NCI-H1092 treated with DMSO at 0.1 percent for 48 hours (cell line): ENCODE data around the gene RASA2.
A peak's percentile ranks its signal among the peaks of the same experiment; 100 is the strongest.

Experiments
- DNase-seq: peaks from one replicate; lab custom pipeline; 2025; lab: John Stamatoyannopoulos, UW

RASA2 gene

GRCh38 chr3:141538568-141539240 is 51.9 kb downstream of the RASA2 start:
- DNase-seq = no peak

DNA sequence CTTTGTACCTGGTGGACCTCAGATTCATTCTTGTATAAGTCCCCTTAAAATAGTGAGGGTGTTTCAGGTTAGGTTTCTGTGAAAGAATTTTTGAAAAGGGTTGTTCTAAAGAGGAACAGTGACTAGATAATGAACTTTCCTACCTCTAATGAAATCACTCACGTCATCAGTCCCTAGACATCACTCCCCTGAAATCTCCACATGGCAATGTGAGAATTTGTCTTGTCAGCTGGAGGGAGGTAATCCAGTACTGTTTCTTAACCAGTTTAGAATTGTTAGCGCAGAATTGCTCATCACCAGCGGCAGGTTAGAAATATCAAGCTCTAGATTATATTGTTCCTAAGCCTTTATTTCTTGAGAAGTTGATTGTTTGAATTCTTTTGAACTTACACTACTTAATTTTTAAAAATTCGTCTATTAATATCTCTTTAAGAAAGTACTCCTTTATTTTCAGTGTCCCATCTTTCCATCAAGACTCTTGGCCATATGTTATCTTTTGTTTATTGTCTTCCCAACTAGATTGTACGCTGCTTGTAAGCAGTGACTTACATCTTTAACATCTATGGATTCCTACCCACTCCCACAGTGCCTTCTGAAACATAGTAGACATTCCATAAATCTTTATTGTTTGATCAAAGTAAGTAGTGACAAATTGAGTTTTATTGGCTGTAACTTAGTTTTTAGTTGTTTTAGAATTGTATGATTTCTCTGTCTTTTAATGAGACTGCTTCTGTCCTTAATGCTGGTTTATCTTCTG is 52.8 kb downstream of the RASA2 start:
- DNase-seq = no peak

DNA sequence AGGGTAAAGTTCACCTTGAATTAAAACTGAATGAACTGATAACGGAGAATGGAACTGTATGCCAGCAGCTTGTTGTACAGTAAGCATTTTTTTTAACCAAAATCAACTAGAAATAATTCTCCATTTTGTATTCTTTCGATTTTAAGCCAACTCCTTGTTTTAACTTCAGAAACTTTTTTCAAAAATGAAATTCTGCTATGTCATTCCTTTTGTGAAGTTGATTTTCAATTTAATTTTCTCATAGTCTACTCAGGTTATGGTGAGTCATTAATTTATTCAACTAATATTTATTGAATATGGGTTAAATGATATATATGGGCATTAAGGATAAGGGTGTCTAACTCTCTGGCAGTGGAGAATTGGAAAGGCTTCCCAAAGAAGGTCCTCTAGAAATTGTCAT is 53.7 kb downstream of the RASA2 start:
- no peak for DNase-seq

DNA sequence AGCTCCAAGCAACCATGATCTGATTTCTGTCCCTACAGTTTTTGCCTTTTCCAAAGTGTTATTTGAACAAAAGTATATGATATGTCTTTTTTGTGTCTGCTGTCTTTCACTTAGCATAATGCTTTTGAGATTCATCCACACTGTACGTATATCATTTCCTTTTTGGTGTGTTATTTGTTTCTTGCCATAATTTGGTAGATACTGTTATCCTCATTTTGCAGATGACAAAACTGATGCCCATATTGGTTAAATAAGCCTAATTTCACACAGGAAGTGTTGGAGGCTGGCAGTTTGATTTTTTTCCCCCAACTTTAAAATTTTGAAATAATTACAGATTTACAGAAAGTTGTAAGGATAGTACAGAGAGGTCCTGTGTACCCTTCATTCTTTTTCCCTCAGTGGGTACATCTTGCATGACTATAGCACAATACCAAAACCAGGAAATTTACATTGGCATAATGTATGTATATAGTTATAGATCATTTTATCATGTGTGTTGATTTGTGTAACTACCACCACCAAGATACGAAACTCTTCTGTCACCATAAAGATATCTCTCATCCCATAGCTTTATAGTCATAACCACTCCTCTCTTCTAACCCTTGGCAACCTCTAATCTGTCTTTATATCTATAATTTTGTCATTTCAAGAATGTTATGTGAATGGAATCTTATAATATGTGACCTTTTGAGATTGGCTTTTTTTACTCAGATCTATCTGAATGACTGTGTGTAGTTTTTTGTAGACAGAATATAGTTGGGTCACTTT is 55.6 kb downstream of the RASA2 start:
- DNase-seq = no peak

GRCh38 chr3:141542989-141543388 is 56.2 kb downstream of the RASA2 start:
- no peak for DNase-seq

- DNase-seq = no peak
These were observed 57.9 kb downstream of the RASA2 start for GRCh38 chr3:141544697-141545096.

DNA sequence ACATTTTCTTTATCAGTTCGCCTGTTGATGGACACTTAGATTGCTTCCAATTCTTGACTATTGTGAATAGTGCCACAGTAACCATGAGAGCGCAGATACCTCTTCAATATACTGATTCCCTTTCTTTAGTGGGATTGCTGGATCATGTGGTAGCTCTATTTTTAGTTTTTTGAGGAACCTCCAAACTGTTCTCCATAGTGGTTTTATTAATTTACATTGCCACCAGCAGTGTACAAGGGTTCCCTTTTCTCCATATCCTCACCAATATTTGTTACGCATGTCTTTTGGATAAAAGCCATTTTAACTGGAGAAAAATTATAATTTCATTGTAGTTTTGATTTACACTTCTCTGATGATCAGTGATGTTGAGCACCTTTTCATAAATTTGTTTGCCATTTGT is 59.3 kb downstream of the RASA2 start:
- DNase-seq = no peak

DNA sequence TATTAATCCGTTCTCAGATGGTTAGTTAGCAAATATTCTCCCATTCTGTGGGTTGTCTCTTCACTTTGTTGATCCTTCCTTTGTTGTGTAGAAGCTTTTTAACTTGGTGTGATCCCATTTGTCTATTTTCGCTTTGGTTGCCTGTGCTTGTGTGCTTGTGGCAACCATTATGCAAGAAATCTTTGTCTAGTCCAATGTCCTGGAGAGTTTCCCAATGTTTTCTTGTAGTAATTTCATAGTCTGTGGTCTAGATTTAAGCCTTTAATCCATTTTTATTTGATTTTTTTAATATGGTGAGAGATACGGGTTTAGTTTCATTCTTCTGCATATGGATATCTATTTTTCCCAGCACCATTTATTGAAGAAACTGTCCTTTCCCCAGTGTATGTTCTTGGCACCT is 59.8 kb downstream of the RASA2 start:
- DNase-seq = no peak

- no peak for DNase-seq
These were observed 61.0 kb downstream of the RASA2 start for GRCh38 chr3:141547791-141548190.

DNA sequence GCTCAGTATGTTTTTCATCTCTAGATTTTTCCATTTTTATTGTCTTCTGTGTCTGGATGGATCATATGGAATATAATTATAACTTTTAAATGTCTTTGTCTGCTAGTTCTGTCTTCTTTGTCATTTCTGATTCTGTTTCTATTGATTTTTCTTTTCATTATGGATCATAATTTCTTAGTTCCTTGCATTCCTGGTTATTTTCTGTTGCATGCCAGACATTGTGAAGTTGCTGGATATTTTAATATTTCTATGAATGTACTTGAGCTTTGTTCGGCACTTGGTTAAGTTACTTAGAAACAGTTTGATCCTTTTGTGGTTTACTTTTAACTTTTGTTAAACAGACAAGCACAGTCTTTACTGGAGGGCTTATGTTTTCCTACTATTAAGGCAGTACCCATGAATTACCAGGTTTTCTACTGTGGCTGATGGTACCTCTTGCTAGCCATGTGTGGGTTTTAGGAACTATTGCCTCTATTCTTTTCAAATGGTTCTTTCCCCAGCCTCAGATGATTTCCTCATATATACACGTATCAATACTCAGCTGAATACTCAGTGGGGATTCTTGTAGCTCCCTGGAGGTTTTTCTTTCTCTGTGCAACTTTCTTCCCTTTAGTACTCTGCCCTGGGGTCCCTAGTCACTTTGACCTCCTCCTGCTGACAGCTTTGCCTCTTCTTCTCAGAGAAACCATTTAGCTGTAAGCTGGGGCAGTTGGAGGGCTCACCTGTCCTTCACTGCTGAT is 64.3 kb downstream of the RASA2 start:
- no peak for DNase-seq

DNA sequence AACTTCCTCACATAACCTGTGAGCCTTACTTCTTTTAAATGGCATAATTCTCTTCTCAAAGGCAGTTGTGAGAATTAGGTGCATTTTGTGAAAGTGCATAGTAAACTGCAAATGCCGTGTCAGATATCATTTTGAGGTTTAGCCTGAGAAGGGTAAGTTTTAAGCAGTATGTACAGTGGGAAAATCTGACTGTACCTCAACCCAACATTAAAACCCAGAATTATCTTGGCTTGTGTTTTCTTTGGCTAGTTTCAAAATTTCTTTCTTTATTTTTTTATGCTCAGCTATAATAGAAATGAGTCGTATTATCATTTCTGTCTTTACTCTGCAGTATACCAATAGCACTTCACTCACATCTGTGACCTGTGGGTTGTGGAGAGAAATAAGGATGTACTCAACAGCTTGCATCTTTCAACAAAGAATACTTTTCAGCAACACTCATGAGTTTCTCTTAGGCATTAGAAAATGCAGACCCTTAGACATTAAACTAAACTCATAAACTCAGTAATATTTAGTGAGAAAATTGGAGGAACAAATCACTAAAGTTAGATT is 65.7 kb downstream of the RASA2 start:
- DNase-seq = no peak

DNA sequence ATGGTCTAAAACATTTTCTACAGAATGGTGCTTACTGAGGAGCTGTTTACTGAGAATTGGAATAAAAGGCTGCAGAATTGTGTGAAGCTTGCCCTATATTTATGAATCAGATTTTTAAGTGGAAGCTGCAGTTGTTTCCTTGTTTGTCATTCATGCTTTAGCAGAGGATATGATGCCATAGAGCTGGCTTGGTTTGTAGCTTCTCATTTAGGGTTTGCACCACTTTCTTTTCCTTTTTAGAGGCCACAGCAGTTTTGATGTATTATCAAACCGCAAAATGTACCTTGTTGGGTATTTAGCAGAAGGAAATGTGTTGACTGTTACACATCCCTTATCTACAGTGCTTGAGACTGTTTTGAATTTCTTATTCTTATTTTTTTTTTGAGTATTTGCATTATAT is 66.2 kb downstream of the RASA2 start:
- no peak for DNase-seq

GRCh38 chr3:141556034-141556433 is 69.2 kb downstream of the RASA2 start:
- no peak for DNase-seq

DNA sequence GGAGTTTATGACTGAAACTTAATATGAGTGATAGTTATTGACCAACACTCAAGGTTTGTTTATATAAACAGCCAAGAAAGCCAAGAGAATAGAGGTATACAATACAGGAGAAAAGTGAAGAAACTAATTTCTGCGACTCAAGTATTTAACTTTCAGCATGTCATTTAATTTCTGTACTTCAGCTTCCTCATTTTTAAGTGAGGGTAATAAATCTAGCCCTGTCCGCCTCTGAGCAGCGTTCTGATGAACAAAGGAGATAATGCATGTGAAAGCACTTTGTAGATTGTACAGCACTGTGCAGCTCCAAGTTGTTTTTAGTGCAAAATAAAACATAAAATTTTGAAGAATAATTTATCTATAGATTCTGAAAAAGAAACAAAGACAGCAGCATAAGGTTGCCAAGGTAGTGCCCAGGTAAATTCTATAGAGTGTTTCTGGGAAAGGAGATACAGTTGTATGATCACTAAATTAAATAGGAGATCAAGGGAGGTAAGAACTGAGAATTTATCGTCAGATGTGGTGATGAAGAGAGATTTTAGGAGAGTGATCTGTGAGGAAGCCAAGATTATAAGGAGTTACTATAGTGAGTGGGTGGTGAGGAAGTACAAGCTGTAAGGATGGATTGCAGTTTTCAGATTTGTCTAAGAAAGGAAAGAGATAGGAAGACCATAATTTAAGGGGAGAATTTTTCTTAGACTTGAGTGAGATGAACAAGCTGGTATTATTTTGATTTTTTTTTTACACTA is 71.3 kb downstream of the RASA2 start:
- DNase-seq = no peak

- DNase-seq = peak; percentile 37
These were observed 74.7 kb downstream of the RASA2 start for GRCh38 chr3:141561426-141562034.

DNA sequence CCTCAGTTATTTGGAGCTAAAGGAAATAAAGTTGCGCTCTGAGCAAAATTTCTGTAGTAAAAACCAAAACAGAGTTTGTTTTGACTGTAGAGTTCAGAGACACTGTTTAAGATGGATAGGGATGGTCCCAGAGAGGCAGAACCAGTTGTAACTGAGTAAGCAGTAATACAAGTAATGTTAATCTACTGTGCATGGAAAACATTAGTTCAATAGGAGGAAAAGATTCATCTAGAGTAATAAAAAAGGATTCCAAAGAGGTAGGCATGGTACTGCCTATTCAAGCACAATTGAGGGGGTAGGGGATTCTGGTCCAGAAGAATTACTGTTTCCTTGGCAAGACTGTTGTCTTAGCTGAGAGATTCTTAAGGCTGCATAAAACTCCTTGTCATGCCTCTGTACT is 77.4 kb downstream of the RASA2 start:
- DNase-seq = no peak

DNA sequence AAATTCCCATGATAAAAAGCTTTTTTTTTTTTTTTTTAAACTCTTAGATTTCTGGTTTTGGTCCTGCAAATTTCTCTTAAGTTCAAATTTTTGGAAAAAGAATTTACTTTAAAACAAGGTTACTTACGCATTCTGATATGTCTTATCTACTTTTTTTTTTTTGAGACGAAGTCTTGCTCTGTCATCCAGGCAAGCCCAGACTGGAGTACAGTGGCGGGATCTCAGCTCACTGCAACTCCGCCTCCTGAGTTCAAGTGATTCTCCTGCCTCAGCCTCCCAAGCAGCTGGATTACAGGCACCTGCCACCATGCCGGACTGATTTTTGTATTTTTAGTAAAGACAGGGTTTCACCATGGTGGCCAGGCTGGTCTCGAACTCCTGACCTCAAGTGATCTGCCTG is 83.2 kb downstream of the RASA2 start:
- DNase-seq = no peak

GRCh38 chr3:141575879-141576743 is 89.3 kb downstream of the RASA2 start:
- peak; percentile 43 for DNase-seq

DNA sequence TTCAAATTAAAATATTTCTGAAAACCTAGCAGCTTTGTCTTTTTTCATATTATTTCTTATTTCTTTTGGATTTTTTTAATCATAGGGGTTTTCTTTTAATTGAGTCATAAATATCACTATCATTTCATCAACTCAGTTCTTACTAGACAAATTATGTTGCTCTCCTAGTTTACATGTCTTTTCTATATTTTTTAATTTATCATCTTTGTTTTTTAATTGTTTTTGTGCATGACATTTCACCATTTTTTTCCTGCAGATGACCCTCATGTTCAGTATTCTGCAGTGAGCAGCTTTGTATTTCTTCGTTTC is 89.9 kb downstream of the RASA2 start:
- no peak for DNase-seq
